GM18867 (cell line): Measurements from ENCODE around the gene FMN1.
"Not testable (repeated sequence)": the region's sequence is repeated elsewhere in the genome, so short reads cannot be mapped to it uniquely, and the experiment has no call there.

Experiments
- ATAC-seq: cut with Tn5 transposase; IDR thresholded peaks from one replicate; pipeline ENCODE4 v1.9.1; 2021; ENCODE audit warnings: mild to moderate bottlenecking, moderate library complexity; ENCODE audit not compliant: unreplicated experiment

The FMN1 gene

GRCh38 chr15:32983679-32984078, 210.8 kb downstream of the FMN1 start:
- ATAC-seq = no peak

GRCh38 chr15:32982001-32982400, 212.5 kb downstream of the FMN1 start:
- no peak for ATAC-seq

GRCh38 chr15:32981536-32981935, 213.0 kb downstream of the FMN1 start:
- ATAC-seq = no peak

GRCh38 chr15:32979710-32980109, 214.8 kb downstream of the FMN1 start:
- ATAC-seq = no peak

GRCh38 chr15:32977506-32977905, 217.0 kb downstream of the FMN1 start:
- no peak for ATAC-seq

GRCh38 chr15:32974691-32975090, 219.8 kb downstream of the FMN1 start:
- ATAC-seq = no peak

GRCh38 chr15:32972686-32973085, 221.8 kb downstream of the FMN1 start:
- no peak for ATAC-seq

GRCh38 chr15:32970847-32971246, 223.7 kb downstream of the FMN1 start:
- ATAC-seq = no peak

- ATAC-seq = no peak
Observed at GRCh38 chr15:32967521-32967920, 227.0 kb downstream of the FMN1 start.

- no peak for ATAC-seq
Observed at GRCh38 chr15:32966512-32966911, 228.0 kb downstream of the FMN1 start.

- ATAC-seq = no peak
Observed at GRCh38 chr15:32965897-32966296, 228.6 kb downstream of the FMN1 start.

- ATAC-seq = no peak
Observed at GRCh38 chr15:32959077-32959476, 235.4 kb downstream of the FMN1 start.

- ATAC-seq = no peak
Observed at GRCh38 chr15:32957219-32957618, 237.3 kb downstream of the FMN1 start.

GRCh38 chr15:32956711-32957110, 237.8 kb downstream of the FMN1 start:
- ATAC-seq = no peak

GRCh38 chr15:32956006-32956405, 238.5 kb downstream of the FMN1 start:
- no peak for ATAC-seq

GRCh38 chr15:32953533-32953910, 241.0 kb downstream of the FMN1 start:
- no peak for ATAC-seq

- ATAC-seq = no peak
Observed at GRCh38 chr15:32952901-32953532, 241.5 kb downstream of the FMN1 start.

GRCh38 chr15:32951736-32952464, 242.6 kb downstream of the FMN1 start:
- ATAC-seq = no peak

GRCh38 chr15:32950051-32950450, 244.5 kb downstream of the FMN1 start:
- not testable (repeated sequence) for ATAC-seq

GRCh38 chr15:32946210-32946609, 248.3 kb downstream of the FMN1 start:
- no peak for ATAC-seq

- no peak for ATAC-seq
Observed at GRCh38 chr15:32944431-32944830, 250.1 kb downstream of the FMN1 start.

GRCh38 chr15:32943711-32944110, 250.8 kb downstream of the FMN1 start:
- no peak for ATAC-seq

GRCh38 chr15:32942401-32942841, 252.1 kb downstream of the FMN1 start:
- no peak for ATAC-seq
